Activated naive CD8-positive, alpha-beta T cell (primary cell): ENCODE measurements around the gene ZNF287.
"Not testable (repeated sequence)": the region's sequence is repeated elsewhere in the genome, so short reads cannot be mapped to it uniquely, and the experiment has no call there.

Experiments
- H3K27ac Mint-ChIP-seq: one replicate; pipeline ENCODE4 v1.8.0; 2021; ENCODE audit warnings: mixed read lengths
- H3K27me3 Mint-ChIP-seq: one replicate; pipeline ENCODE4 v1.8.0; 2021; ENCODE audit warnings: mixed read lengths
- H3K36me3 Mint-ChIP-seq: one replicate; pipeline ENCODE4 v1.8.0; 2021; ENCODE audit warnings: mixed read lengths
- H3K4me1 Mint-ChIP-seq: one replicate; pipeline ENCODE4 v1.8.0; 2021; ENCODE audit warnings: low read depth, mixed read lengths
- H3K4me3 Mint-ChIP-seq: one replicate; pipeline ENCODE4 v1.8.0; 2021; ENCODE audit warnings: mild to moderate bottlenecking, mixed read lengths
- H3K9me3 Mint-ChIP-seq: one replicate; pipeline ENCODE4 v1.8.0; 2021; ENCODE audit warnings: low read depth, mixed read lengths

The ZNF287 gene

GRCh38 chr17:16534236-16534635 lies 34.8 kb downstream of the ZNF287 start:
- Mint-ChIP-seq H3K9me3 (no peaks in the 10 kb centered on the region), H3K36me3 (no peaks in the 10 kb centered on the region), H3K4me1 (peaks cover 16% of the 10 kb centered on the region), H3K27me3 (peaks cover 1% of the 10 kb centered on the region), H3K27ac (no peak overlapping the region), H3K4me3 (no peak overlapping the region)

- H3K27me3 Mint-ChIP-seq = peaks cover 10% of the 10 kb centered on the region
- peaks cover 1% of the 10 kb centered on the region for H3K4me1 Mint-ChIP-seq
- no peak overlapping the region for H3K27ac Mint-ChIP-seq
- H3K36me3 Mint-ChIP-seq = no peaks in the 10 kb centered on the region
- H3K4me3 Mint-ChIP-seq = no peak overlapping the region
- no peaks in the 10 kb centered on the region for H3K9me3 Mint-ChIP-seq
Observed at GRCh38 chr17:16529906-16530305, 39.1 kb downstream of the ZNF287 start.

- H3K27ac Mint-ChIP-seq = no peak overlapping the region
- H3K27me3 Mint-ChIP-seq = peaks cover 15% of the 10 kb centered on the region
- no peaks in the 10 kb centered on the region for H3K36me3 Mint-ChIP-seq
- no peaks in the 10 kb centered on the region for H3K9me3 Mint-ChIP-seq
- H3K4me1 Mint-ChIP-seq = no peaks in the 10 kb centered on the region
- no peak overlapping the region for H3K4me3 Mint-ChIP-seq
Observed at GRCh38 chr17:16527298-16527697, 41.7 kb downstream of the ZNF287 start.

- H3K27me3 Mint-ChIP-seq = peaks cover 17% of the 10 kb centered on the region
Observed at GRCh38 chr17:16525556-16525955, 43.4 kb downstream of the ZNF287 start.

GRCh38 chr17:16521070-16521727 lies 47.8 kb downstream of the ZNF287 start:
- H3K27me3 Mint-ChIP-seq = peaks cover 22% of the 10 kb centered on the region
- no peaks in the 10 kb centered on the region for H3K36me3 Mint-ChIP-seq
- no peak overlapping the region for H3K27ac Mint-ChIP-seq
- H3K4me3 Mint-ChIP-seq = no peak overlapping the region
- peaks cover 2% of the 10 kb centered on the region for H3K4me1 Mint-ChIP-seq
- H3K9me3 Mint-ChIP-seq = no peaks in the 10 kb centered on the region

More at GRCh38 chr17:16525556-16525955, 43.4 kb downstream of the ZNF287 start:
- H3K36me3 Mint-ChIP-seq, H3K4me1 Mint-ChIP-seq, H3K4me3 Mint-ChIP-seq, H3K27ac Mint-ChIP-seq, H3K9me3 Mint-ChIP-seq: not testable (repeated sequence)

- peaks cover 20% of the 10 kb centered on the region for H3K27me3 Mint-ChIP-seq
- H3K4me1 Mint-ChIP-seq = peaks cover 2% of the 10 kb centered on the region
- H3K27ac Mint-ChIP-seq = no peak overlapping the region
- no peaks in the 10 kb centered on the region for H3K9me3 Mint-ChIP-seq
- no peak overlapping the region for H3K4me3 Mint-ChIP-seq
- H3K36me3 Mint-ChIP-seq = no peaks in the 10 kb centered on the region
Observed at GRCh38 chr17:16519021-16519420, 50.0 kb downstream of the ZNF287 start.

- no peak overlapping the region for H3K27ac Mint-ChIP-seq
- no peaks in the 10 kb centered on the region for H3K9me3 Mint-ChIP-seq
- peaks cover 17% of the 10 kb centered on the region for H3K27me3 Mint-ChIP-seq
- peaks cover 2% of the 10 kb centered on the region for H3K4me1 Mint-ChIP-seq
- H3K36me3 Mint-ChIP-seq = no peaks in the 10 kb centered on the region
- H3K4me3 Mint-ChIP-seq = no peak overlapping the region
Observed at GRCh38 chr17:16517477-16517876, 51.5 kb downstream of the ZNF287 start.

GRCh38 chr17:16516594-16517051 lies 52.4 kb downstream of the ZNF287 start:
- H3K27me3 Mint-ChIP-seq = peaks cover 17% of the 10 kb centered on the region
- no peak overlapping the region for H3K27ac Mint-ChIP-seq
- no peak overlapping the region for H3K4me3 Mint-ChIP-seq

GRCh38 chr17:16515933-16516332 lies 53.1 kb downstream of the ZNF287 start:
- H3K4me1 Mint-ChIP-seq = peaks cover 5% of the 10 kb centered on the region
- H3K9me3 Mint-ChIP-seq = no peaks in the 10 kb centered on the region
- H3K36me3 Mint-ChIP-seq = no peaks in the 10 kb centered on the region
- no peak overlapping the region for H3K4me3 Mint-ChIP-seq
- peaks cover 15% of the 10 kb centered on the region for H3K27me3 Mint-ChIP-seq
- no peak overlapping the region for H3K27ac Mint-ChIP-seq

More at GRCh38 chr17:16516594-16517051, 52.4 kb downstream of the ZNF287 start:
- peaks cover 7% of the 10 kb centered on the region for H3K4me1 Mint-ChIP-seq
- no peaks in the 10 kb centered on the region for H3K9me3 Mint-ChIP-seq
- no peaks in the 10 kb centered on the region for H3K36me3 Mint-ChIP-seq

- no peak overlapping the region for H3K27ac Mint-ChIP-seq
- H3K4me3 Mint-ChIP-seq = no peak overlapping the region
- no peaks in the 10 kb centered on the region for H3K36me3 Mint-ChIP-seq
- H3K27me3 Mint-ChIP-seq = peaks cover 11% of the 10 kb centered on the region
- peaks cover 5% of the 10 kb centered on the region for H3K4me1 Mint-ChIP-seq
- no peaks in the 10 kb centered on the region for H3K9me3 Mint-ChIP-seq
Observed at GRCh38 chr17:16513873-16514272, 55.1 kb downstream of the ZNF287 start.

- Mint-ChIP-seq H3K27me3 (peaks cover 4% of the 10 kb centered on the region), H3K4me3 (no peak overlapping the region), H3K36me3 (no peaks in the 10 kb centered on the region), H3K4me1 (peaks cover 5% of the 10 kb centered on the region), H3K9me3 (no peaks in the 10 kb centered on the region), H3K27ac (no peak overlapping the region)
Observed at GRCh38 chr17:16512011-16512410, 57.0 kb downstream of the ZNF287 start.

- Mint-ChIP-seq H3K4me1 (peaks cover 5% of the 10 kb centered on the region), H3K36me3 (no peaks in the 10 kb centered on the region), H3K9me3 (no peaks in the 10 kb centered on the region), H3K27me3 (peaks cover 4% of the 10 kb centered on the region), H3K4me3 (no peak overlapping the region), H3K27ac (no peak overlapping the region)
Observed at GRCh38 chr17:16511593-16511992, 57.4 kb downstream of the ZNF287 start.

GRCh38 chr17:16507918-16508533 lies 61.0 kb downstream of the ZNF287 start:
- no peaks in the 10 kb centered on the region for H3K36me3 Mint-ChIP-seq
- H3K27me3 Mint-ChIP-seq = no peaks in the 10 kb centered on the region

GRCh38 chr17:16506188-16506587 lies 62.8 kb downstream of the ZNF287 start:
- no peak overlapping the region for H3K4me3 Mint-ChIP-seq
- no peaks in the 10 kb centered on the region for H3K27me3 Mint-ChIP-seq
- H3K9me3 Mint-ChIP-seq = no peaks in the 10 kb centered on the region
- no peaks in the 10 kb centered on the region for H3K36me3 Mint-ChIP-seq
- no peaks in the 10 kb centered on the region for H3K4me1 Mint-ChIP-seq
- no peak overlapping the region for H3K27ac Mint-ChIP-seq

More at GRCh38 chr17:16507918-16508533, 61.0 kb downstream of the ZNF287 start:
- Mint-ChIP-seq H3K4me3 (no peak overlapping the region), H3K9me3 (no peaks in the 10 kb centered on the region), H3K4me1 (peaks cover 5% of the 10 kb centered on the region), H3K27ac (no peak overlapping the region)

GRCh38 chr17:16504984-16505383 lies 64.0 kb downstream of the ZNF287 start:
- no peaks in the 10 kb centered on the region for H3K9me3 Mint-ChIP-seq
- no peaks in the 10 kb centered on the region for H3K27me3 Mint-ChIP-seq
- no peak overlapping the region for H3K4me3 Mint-ChIP-seq

More at GRCh38 chr17:16504984-16505383, 64.0 kb downstream of the ZNF287 start:
- no peaks in the 10 kb centered on the region for H3K36me3 Mint-ChIP-seq
- H3K4me1 Mint-ChIP-seq = no peaks in the 10 kb centered on the region
- H3K27ac Mint-ChIP-seq = no peak overlapping the region
